ENCODE results near the gene ERAL1. TPM values are rescaled to one million over a fixed set of nuclear protein-coding genes. Genes with fewer than 3 reads are reported as not detected.
"Not testable (repeated sequence)": the region's sequence is repeated elsewhere in the genome, so short reads cannot be mapped to it uniquely, and the experiment has no call there.

ERAL1 gene
- total and polyA plus RNA-seq, 7 donors: 38.3 to 98.5 (median 44.7) TPM

- no peak for TF ChIP-seq CTCF (IDR thresholded peaks at IDR 0.05)
- 88 to 94% (median 92%) methylated on average over 7 of the region's 7 CpGs for WGBS, 3 donors
- Histone ChIP-seq H3K27me3 (ENCODE audit: insufficient read depth in 3 of 3, low read length in 2 of 3) (no peaks in the 10 kb centered on the region), H3K4me3 (no peak overlapping the region), H3K9me3 (no peaks in the 10 kb centered on the region), H3K36me3 (ENCODE audit: insufficient read depth in 1 of 2, low read depth in 1 of 2) (peaks cover 0 to 34% of the 10 kb centered on the region in 2 donors), H3K27ac (no peak overlapping the region), H3K4me1 (peaks cover 18% of the 10 kb centered on the region)
- no peak for ATAC-seq
- intact Hi-C loops (cut with DNase I): no loop called here
- no peak for DNase-seq
Measured at GRCh38 chr17:28888832-28889231, 34.0 kb downstream of the ERAL1 start.

GRCh38 chr17:28889996-28890395 is 35.2 kb downstream of the ERAL1 start:
- no peak for ATAC-seq
- no peak for TF ChIP-seq CTCF (IDR thresholded peaks at IDR 0.05)
- H3K27me3 ChIP-seq (ENCODE audit: insufficient read depth in 3 of 3, low read length in 2 of 3): no peaks in the 10 kb centered on the region
- peaks cover 0 to 23% of the 10 kb centered on the region in 2 donors for H3K36me3 ChIP-seq (ENCODE audit: insufficient read depth in 1 of 2, low read depth in 1 of 2)
- no peak for DNase-seq
- no peak overlapping the region for H3K4me3 ChIP-seq
- intact Hi-C loops (cut with DNase I): loop anchor here in 1 of 2 donors (10.0 kb wide), 1 partner anchor 125 kb away; no protein-coding TSS in a partner anchor
- no peak overlapping the region for H3K27ac ChIP-seq
- no peaks in the 10 kb centered on the region for H3K9me3 ChIP-seq
- WGBS, 3 donors: 75 to 82% (median 78%) methylated on average over 5 of the region's 5 CpGs
- peaks cover 20% of the 10 kb centered on the region for H3K4me1 ChIP-seq

- peaks cover 20% of the 10 kb centered on the region for H3K4me1 ChIP-seq
- 47 to 65% (median 59%) methylated on average over 1 of the region's 1 CpG for WGBS, 3 donors
- peak in 1 of 4 donors; percentile 24 for ATAC-seq
- H3K27me3 ChIP-seq (ENCODE audit: insufficient read depth in 3 of 3, low read length in 2 of 3): no peaks in the 10 kb centered on the region
- no peak for DNase-seq
- intact Hi-C loops (cut with DNase I): loop anchor here in 1 of 2 donors (10.0 kb wide), 1 partner anchor 126 kb away; no protein-coding TSS in a partner anchor
- no peak overlapping the region for H3K27ac ChIP-seq
- H3K36me3 ChIP-seq (ENCODE audit: insufficient read depth in 1 of 2, low read depth in 1 of 2): peaks cover 0 to 12% of the 10 kb centered on the region in 2 donors
- no peak overlapping the region for H3K4me3 ChIP-seq
- H3K9me3 ChIP-seq: no peaks in the 10 kb centered on the region
- no peak for TF ChIP-seq CTCF (IDR thresholded peaks at IDR 0.05)
Measured at GRCh38 chr17:28891201-28891600, 36.4 kb downstream of the ERAL1 start.

GRCh38 chr17:28892024-28892423 is 37.2 kb downstream of the ERAL1 start:
- Histone ChIP-seq H3K9me3 (no peaks in the 10 kb centered on the region), H3K36me3 (ENCODE audit: insufficient read depth in 1 of 2, low read depth in 1 of 2) (peaks cover 0 to 8% of the 10 kb centered on the region in 2 donors), H3K27ac (no peak overlapping the region), H3K4me3 (no peak overlapping the region), H3K27me3 (ENCODE audit: insufficient read depth in 3 of 3, low read length in 2 of 3) (no peaks in the 10 kb centered on the region), H3K4me1 (peaks cover 20% of the 10 kb centered on the region)
- intact Hi-C loops (cut with DNase I): loop anchor here in 1 of 2 donors (10.0 kb wide), 1 partner anchor 127 kb away; no protein-coding TSS in a partner anchor
- no peak for TF ChIP-seq CTCF (IDR thresholded peaks at IDR 0.05)
- 71 to 81% (median 72%) methylated on average over 3 to 4 of the region's 4 CpGs for WGBS, 3 donors
- ATAC-seq (peak in 1 of 4 donors; percentile 28), DNase-seq (no peak)

GRCh38 chr17:28893248-28894183 is 38.7 kb downstream of the ERAL1 start:
- H3K27me3 ChIP-seq (ENCODE audit: insufficient read depth in 3 of 3, low read length in 2 of 3): not testable (repeated sequence)
- Histone ChIP-seq H3K4me1 (peaks cover 26% of the 10 kb centered on the region), H3K4me3 (peak overlapping the region; percentile 1)

More at GRCh38 chr17:28893248-28894183, 38.7 kb downstream of the ERAL1 start:
- not testable (repeated sequence) for ATAC-seq; DNase-seq; H3K36me3 ChIP-seq (ENCODE audit: insufficient read depth in 1 of 2, low read depth in 1 of 2); H3K9me3 ChIP-seq
- H3K27ac ChIP-seq: peak overlapping the region; percentile 23
- WGBS, 3 donors: 86 to 88% (median 87%) methylated on average over 16 of the region's 16 CpGs
- intact Hi-C loops (cut with DNase I): loop anchor here in 1 of 2 donors (10.0 kb wide), 1 partner anchor 129 kb away; no protein-coding TSS in a partner anchor

Data from psoas muscle (tissue), 8 donors.